ENCODE data around the gene ZBTB21.
"Not testable (repeated sequence)": the region's sequence is repeated elsewhere in the genome, so short reads cannot be mapped to it uniquely, and the experiment has no call there.

The ZBTB21 gene

GRCh38 chr21:41952568-41953248 lies 57.5 kb downstream of the ZBTB21 start:
- DNase-seq (ENCODE audit: low read depth in 3 of 3), result no peak

- DNase-seq (ENCODE audit: low read depth in 3 of 3), result no peak
Observed at GRCh38 chr21:41951876-41952567, 58.1 kb downstream of the ZBTB21 start.

- DNase-seq (ENCODE audit: low read depth in 3 of 3), result no peak
Observed at GRCh38 chr21:41950941-41951351, 59.2 kb downstream of the ZBTB21 start.

GRCh38 chr21:41949631-41950030 lies 60.5 kb downstream of the ZBTB21 start:
- DNase-seq (ENCODE audit: low read depth in 3 of 3), result not testable (repeated sequence)

GRCh38 chr21:41948901-41949300 lies 61.3 kb downstream of the ZBTB21 start:
- DNase-seq (ENCODE audit: low read depth in 3 of 3), result no peak

- no peak for DNase-seq (ENCODE audit: low read depth in 3 of 3)
Observed at GRCh38 chr21:41948078-41948895, 61.9 kb downstream of the ZBTB21 start.

- DNase-seq (ENCODE audit: low read depth in 3 of 3), result no peak
Observed at GRCh38 chr21:41945982-41946381, 64.2 kb downstream of the ZBTB21 start.

GRCh38 chr21:41943851-41944250 lies 66.3 kb downstream of the ZBTB21 start:
- DNase-seq (ENCODE audit: low read depth in 3 of 3), result no peak

- DNase-seq (ENCODE audit: low read depth in 3 of 3), result no peak
Observed at GRCh38 chr21:41942457-41942856, 67.7 kb downstream of the ZBTB21 start.

- DNase-seq (ENCODE audit: low read depth in 3 of 3), result no peak
Observed at GRCh38 chr21:41941941-41942340, 68.2 kb downstream of the ZBTB21 start.

GRCh38 chr21:41940431-41940830 lies 69.7 kb downstream of the ZBTB21 start:
- DNase-seq (ENCODE audit: low read depth in 3 of 3), result no peak

GRCh38 chr21:41939391-41939790 lies 70.8 kb downstream of the ZBTB21 start:
- no peak for DNase-seq (ENCODE audit: low read depth in 3 of 3)

Measured in stimulated activated CD4-positive, alpha-beta T cell treated with anti-CD3 and anti-CD28 coated beads, TNF-alpha, amount 100 ng/mL, for 4 hours (primary cell).